ENCODE results near the gene PLPP4. TPM values are rescaled to one million over a fixed set of nuclear protein-coding genes. Genes with fewer than 3 reads are reported as not detected.

PLPP4 gene
- total and polyA plus RNA-seq, 2 of the 13 experiments (the other 11 are each of a cell fraction or from before 2014, with no cell fraction given) = not detected

DNA sequence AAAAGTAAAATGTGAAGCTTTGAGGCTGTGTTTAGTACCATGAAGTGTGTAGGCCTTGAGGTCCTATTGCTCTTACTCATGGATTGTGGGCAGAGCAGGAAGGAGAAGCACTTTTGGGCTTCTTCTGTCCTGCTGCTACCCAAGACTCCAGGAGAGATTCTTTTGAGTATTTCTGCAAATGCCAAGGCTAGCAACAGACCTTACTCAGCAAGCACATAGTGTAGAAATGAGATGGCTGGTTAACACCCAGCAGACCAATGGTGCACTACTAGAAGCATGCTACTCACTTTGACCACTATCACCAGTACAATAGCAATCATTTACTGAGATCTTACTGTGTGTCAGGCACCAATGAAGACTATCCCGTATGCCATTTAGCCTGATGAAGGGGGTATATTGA is 3.2 kb downstream of the PLPP4 start:
- TF ChIP-seq ZNF75D (CRISPR knock-in tag; IDR thresholded peaks at IDR 0.05; ENCODE audit: borderline replicate concordance) (no peak), EHMT2 (IDR thresholded peaks at IDR 0.05; ENCODE audit: borderline replicate concordance, low read depth, low read length) (no peak), FOXJ3 (CRISPR knock-in tag; IDR thresholded peaks at IDR 0.05; ENCODE audit: borderline replicate concordance) (no peak), HOXA5 (CRISPR knock-in tag; IDR thresholded peaks at IDR 0.05) (no peak), ZNF878 (CRISPR knock-in tag; IDR thresholded peaks at IDR 0.05) (no peak), ZFP36 (IDR thresholded peaks at IDR 0.05; ENCODE audit: borderline replicate concordance, low read depth, low read length, partially characterized antibody) (no peak), PHF20 (CRISPR knock-in tag; IDR thresholded peaks at IDR 0.05) (no peak)
- TF ChIP-seq, protein P1, sequence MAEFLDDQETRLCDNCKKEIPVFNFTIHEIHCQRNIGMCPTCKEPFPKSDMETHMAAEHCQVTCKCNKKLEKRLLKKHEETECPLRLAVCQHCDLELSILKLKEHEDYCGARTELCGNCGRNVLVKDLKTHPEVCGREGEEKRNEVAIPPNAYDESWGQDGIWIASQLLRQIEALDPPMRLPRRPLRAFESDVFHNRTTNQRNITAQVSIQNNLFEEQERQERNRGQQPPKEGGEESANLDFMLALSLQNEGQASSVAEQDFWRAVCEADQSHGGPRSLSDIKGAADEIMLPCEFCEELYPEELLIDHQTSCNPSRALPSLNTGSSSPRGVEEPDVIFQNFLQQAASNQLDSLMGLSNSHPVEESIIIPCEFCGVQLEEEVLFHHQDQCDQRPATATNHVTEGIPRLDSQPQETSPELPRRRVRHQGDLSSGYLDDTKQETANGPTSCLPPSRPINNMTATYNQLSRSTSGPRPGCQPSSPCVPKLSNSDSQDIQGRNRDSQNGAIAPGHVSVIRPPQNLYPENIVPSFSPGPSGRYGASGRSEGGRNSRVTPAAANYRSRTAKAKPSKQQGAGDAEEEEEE (CRISPR knock-in tag; IDR thresholded peaks at IDR 0.05; ENCODE audit: borderline replicate concordance) = no peak
- TF ChIP-seq, protein P2, sequence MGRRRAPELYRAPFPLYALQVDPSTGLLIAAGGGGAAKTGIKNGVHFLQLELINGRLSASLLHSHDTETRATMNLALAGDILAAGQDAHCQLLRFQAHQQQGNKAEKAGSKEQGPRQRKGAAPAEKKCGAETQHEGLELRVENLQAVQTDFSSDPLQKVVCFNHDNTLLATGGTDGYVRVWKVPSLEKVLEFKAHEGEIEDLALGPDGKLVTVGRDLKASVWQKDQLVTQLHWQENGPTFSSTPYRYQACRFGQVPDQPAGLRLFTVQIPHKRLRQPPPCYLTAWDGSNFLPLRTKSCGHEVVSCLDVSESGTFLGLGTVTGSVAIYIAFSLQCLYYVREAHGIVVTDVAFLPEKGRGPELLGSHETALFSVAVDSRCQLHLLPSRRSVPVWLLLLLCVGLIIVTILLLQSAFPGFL (CRISPR knock-in tag; IDR thresholded peaks at IDR 0.05) = no peak
- peaks cover 5 to 47% of the 10 kb centered on the region in 2 experiments; a peak in 3 of 5 replicates for H3K27me3 ChIP-seq (ENCODE audit: control insufficient read depth in 1 of 2, insufficient read depth in 2 of 2, low read length in 2 of 2)
- H3K4me2 ChIP-seq (ENCODE audit: low read depth, low read length) = no peak overlapping the region

More for the DNA sequence above, 3.2 kb downstream of the PLPP4 start:
- no peak overlapping the region for H3K27ac ChIP-seq (ENCODE audit: extremely low read length, insufficient read depth, low read length)
- no peak overlapping the region for H3K9ac ChIP-seq (ENCODE audit: insufficient read depth, low read depth, low read length)
- no peaks in the 10 kb centered on the region for H3K79me2 ChIP-seq (ENCODE audit: insufficient read depth, low read length)
- no peaks in the 10 kb centered on the region; the same call in 1 of the 2 replicates for H3K4me1 ChIP-seq (ENCODE audit: insufficient read depth, low read length)
- no peak overlapping the region for H3K4me3 ChIP-seq (replicated peaks in 1 of 3; ENCODE audit: insufficient read depth in 1 of 3, low read depth in 2 of 3, low read length in 3 of 3)
- intact Hi-C loops (cut with micrococcal nuclease; ENCODE audit: unreplicated experiment) (no loop called here), in situ Hi-C loops (cut with HindIII; ENCODE audit: extremely low pct_ligation_motif_present, low pct_unique_long_range_greater_than_20kb) (no loop called here)
- FAIRE-seq (no peak), ATAC-seq (no peak), DNase-seq (ENCODE audit: low spot score) (no peak)
- no TSS peak for BruUV-seq (replicated peaks)
- H3K36me3 ChIP-seq (replicated peaks in 1 of 2; ENCODE audit: control insufficient read depth in 1 of 2, insufficient read depth in 2 of 2, low read length in 2 of 2) = no peaks in the 10 kb centered on the region
- ChIA-PET POLR2A (no interaction called here), CTCF (ENCODE audit: low intra/inter-chr PET ratio, low total read pairs) (no interaction called here)
- H2AFZ ChIP-seq (ENCODE audit: low read length) = no peak overlapping the region
- no peaks in the 10 kb centered on the region for H4K20me1 ChIP-seq (ENCODE audit: insufficient read depth, low read length)
- H3K9me3 ChIP-seq (ENCODE audit: low read length) = no peaks in the 10 kb centered on the region
- WGBS (ENCODE audit: low lambda C conversion rate) = 0% methylated on average over 1 of the region's 1 CpG

Data from HepG2 (cell line).